ENCODE results near the gene TNIP1.

- TF ChIP-seq CTCF (IDR thresholded peaks at IDR 0.05 in 8 of 11, conservative IDR thresholded peaks at IDR 0.05 in 3 of 11), result no peak
- peak in 1 of 3 donors; percentile 29 for TF ChIP-seq POLR2AphosphoS5 (IDR thresholded peaks at IDR 0.05)
Observed at GRCh38 chr5:151025250-151025606, 55.6 kb downstream of the TNIP1 start.

All from spleen (tissue), 7 donors.